Inferior parietal cortex (tissue), 1 donor: ENCODE results near the gene MUC2.

Experiments
- DNase-seq: peaks from one replicate; pipeline ENCODE4 v3.0.0-alpha.2; 2016; ENCODE audit errors: extremely low spot score

Gene MUC2

DNA sequence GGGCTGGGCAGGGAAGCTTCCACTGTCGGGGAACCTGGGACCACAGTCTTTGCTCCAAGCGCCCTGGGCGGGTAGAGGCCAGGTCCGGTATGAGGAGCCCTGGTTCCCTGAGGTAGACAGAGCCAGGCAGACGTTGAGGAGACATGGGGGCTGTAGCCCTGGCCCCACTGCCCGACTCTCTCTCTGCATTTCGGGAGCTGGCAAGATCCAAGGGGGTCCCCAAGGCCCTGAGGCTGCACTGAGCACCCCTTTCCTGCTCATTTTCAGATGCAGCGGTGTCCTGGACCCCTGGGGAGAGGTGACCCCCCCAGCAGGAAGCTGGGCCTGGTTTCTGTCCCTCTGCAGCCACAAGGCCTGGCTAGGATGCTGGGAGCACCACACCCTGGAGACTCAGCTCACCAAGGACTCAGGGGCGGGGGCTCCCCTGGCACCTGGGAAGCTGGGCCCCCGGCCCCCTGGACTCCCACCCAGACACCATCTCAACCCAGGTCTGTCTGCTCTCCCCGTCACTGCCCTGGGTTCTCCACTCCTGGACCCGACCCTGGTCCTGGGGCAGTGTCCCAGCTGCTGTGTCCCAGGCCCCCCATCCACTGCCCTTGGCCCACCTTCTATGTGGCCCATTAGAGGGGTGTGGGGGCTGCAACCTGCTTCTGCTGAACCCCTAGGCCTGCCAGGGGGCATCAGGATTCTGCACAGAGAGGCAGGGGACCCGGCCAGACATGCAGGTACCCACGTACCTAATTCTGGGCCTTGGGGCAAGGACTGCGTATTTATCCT lies 23.1 kb upstream of the MUC2 start:
- no peak for DNase-seq

DNA sequence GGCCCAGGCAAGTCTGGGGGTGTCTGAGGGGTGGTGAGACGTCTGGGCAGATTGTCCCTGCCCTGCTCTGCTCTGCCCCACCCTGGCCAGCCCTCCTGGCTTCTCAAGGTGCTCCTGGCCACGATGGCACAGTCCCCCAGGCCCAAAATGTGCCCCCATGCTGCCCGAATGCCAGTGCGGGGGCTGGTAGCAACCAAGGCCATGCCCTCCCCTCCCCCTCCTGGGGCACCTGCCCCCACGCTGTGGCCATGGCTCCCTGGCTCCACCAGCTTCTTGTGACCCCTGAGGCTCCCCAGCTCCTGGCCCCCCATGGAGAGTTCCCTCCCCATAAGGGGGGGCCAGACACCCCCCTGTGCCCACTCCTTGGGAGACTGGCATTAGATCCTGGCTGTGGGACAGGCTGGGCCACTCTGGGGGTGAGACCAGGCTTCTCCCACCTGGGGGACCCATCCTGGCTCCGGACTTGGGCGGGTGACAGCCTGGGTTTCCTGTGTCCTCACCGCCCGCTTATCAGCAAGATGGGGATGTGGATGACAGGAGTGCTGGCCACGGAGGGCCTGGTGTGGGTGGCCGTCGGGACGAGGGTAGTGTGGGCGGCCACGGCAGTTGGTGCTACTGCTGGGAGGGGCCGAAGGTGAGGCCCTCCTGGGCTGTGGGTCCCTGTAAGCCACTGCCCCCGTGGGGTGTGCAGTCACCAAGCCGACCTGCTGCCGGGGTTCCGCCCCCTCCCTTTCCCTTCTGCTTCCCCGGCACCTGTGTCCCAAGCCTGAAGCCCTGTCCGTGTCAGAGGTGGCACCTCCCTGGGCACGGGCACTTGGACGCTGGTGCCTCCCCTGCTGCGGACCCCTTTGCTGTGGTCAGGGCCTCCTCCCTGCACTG lies 22.3 kb upstream of the MUC2 start:
- no peak for DNase-seq

DNA sequence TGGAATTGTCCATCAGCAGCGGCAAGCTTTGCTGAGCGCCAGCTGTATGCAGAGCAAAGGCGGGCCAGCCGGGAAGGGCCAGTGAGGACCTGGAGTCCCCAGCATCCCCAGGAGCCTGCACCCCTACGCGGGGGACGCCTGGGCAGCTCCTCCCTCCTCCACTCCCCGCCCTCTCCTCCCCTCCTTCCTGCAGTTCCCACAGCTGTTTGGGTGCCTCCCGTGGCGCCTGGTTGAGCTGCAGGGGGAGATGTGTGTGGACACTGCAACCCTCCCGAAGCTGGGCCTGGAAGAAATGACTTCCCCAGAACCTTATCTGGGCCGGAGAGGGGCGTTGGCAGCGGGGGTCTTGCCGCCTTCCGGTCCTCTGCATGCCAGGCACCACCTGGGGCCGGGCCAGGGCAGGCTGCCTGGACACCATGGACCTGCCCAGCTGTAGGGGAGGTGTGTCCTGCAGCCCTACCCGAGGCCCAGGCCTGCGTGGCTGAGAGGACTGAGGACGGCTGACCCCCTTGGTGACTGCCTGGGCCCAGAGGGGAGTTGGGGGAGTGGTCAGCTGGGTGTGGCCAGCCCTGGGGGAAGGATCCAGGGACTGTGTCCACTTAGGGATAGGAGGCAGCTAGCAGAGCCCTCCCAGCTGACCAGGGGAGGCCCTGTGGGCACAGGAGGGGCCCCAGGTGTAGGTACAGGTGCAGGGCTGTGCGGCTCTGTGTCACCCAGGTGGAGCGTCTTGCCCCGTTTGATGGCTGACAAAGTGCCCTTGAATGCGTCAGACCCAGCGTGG lies 21.4 kb upstream of the MUC2 start:
- no peak for DNase-seq

DNA sequence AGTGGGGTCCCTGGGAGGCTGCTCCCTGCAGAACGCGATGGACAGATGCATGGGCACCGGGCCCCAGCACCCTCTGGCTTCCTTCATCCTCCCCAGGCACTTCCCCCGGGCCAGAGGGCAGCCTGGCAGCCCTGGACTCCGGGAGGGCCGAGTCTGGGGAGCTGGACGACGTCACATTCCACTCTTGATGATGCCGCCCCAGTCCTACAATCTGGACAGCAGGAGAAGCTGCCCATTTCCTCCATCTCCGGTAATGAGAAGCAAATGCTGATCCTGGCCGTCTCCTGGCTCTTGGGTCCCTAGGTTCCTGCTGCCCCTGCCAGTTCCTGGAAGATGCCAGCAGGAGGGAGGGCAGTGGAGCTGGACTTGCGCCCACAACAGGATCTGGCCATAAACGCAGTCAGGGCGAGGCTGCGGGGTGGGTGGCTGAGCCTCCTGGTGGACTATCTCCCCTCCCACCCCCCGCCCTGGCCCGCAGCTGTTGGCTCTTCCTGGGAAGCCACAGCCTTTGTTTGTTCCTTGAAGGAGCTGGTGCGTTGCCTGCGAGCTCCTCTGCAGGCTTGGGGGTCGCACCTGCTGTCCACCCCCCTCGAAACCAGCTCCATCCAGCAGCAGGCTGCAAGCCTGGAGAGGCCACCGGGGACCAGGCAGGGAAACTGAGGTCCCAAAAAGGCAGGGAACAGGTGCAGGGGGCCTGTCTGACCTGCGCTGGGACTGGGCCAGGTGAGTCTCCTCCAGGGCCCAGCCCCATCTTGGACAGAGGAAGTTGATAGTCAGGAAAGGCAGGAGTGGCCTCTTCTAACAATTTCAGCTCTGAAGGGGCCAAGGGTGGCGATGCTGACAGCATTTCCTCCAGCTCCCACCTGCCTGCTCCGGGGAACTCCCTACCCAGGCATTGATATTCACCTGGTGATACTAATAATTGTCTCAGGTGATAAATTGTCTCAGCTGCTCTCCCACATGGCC lies 20.2 kb upstream of the MUC2 start:
- DNase-seq: no peak

DNA sequence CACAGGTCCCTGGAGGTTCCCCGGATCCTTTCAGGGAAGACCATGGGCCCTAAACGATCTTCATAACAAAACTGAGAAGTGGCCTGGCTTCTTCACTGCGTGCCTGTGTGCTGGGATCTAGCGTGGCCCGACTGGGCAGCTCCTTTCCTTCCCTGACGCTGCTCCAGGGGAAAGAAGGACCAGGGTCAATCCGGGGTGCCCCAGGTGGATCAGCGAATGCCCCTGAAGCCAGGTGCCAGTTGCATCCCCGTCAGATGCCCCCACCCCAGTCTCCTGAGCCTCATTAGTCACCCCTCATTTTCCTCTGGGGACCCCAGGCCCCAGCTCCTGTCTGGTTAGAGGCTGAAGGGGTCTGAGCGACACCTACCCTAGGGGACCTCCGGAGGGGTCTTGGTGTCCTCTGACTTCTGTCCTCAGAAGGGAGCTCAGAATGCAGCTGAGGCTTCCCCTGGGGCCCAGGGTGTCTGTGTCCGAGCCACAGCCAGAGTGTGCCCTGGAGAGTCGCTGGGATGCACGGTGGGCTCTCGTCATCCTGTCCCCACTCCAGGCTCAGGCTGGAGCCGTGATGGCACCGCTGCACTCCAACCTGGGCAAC lies 19.5 kb upstream of the MUC2 start:
- no peak for DNase-seq

DNA sequence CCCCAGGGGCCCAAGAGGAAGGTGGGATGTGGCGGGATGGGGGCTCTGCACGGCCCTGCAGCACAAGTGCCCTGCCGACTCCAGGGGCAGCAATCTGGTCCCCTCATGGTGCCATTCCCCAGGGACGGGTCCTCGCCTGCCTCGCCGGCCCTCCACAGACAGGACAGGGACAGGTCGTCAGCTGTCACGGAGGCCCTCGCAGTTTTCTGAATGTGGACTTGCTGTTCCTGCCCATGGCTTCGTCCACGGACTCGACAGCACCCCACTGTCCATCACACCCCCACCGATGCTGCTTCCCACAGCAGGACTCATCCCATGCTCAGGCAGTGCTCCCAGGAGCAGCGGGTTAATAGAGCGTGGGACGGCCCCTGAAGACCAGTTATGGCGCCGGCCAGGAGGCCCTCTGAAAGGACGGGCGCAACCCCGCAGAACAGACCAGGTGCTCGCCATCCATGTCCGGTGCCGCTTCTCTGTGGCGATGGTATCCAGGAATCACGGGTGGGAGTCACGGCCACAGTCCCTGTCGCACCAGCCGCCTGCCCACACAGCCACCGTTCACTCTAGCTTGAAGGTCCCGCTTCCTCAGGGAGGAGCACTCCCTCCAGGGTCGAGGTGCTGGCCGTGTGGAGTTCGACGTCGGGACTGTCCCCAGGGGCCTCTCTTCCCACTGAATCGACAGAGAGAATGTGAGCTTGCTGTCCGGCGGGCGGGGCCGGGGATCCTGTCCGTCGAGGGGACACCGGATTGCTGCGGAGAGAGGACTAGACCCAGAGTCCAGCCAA lies 18.5 kb upstream of the MUC2 start:
- no peak for DNase-seq

DNA sequence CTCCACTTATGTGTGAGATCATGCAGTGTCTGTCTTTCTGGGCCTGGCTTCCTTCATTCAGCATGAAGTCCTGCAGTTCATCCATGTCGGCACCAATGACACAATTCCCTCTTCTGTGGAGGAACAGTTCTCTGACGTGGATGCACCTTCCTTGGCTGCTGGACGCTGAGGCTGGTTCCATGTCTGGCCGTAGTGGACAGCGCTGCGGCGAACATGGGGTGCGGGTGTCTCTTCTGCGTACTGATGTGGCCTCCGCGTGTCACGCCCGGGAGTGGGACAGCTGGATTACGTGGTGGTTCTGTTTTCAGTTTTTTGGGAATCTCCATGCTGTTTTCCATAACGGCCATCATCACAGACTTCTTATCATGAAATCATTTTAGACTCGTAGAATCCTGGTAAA lies 16.9 kb upstream of the MUC2 start:
- no peak for DNase-seq

DNA sequence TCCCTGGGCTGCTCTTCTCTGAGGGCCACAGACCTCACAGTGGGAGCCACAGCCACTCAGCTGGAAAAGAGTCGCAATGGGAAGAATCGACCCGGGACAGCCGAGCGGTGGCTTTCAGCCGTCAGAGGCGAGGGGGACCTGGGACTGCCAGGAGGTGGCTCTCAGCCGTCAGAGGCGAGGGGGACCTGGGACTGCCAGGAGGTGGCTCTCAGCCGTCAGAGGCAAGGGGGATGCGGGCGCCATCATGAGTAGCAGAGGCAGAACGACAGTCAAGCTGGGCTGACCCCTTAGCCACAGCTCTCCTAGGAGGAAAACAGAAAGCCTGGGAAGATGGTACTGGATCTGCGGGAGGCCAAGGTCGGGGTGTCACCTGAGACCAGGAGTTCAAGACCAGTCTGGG lies 14.9 kb upstream of the MUC2 start:
- no peak for DNase-seq

DNA sequence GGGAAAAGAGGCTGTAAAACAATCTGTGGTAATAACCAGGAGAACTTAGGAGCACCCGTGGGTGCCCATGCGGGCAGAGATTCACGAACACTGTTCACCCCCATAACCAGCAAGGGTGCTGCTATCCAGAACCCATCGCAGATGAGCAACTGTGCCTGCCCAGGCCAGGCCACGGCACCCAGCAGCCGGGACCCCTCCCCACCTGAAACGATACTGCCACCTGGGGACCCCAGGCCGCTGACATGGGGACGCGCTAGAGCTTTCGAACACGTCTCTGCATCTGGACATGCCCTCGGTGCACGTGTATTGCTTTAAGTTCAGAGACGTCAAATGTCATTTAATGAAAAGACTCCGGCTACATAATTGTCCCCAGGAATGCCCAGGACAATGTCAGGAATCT lies 14.3 kb upstream of the MUC2 start:
- DNase-seq: no peak

DNA sequence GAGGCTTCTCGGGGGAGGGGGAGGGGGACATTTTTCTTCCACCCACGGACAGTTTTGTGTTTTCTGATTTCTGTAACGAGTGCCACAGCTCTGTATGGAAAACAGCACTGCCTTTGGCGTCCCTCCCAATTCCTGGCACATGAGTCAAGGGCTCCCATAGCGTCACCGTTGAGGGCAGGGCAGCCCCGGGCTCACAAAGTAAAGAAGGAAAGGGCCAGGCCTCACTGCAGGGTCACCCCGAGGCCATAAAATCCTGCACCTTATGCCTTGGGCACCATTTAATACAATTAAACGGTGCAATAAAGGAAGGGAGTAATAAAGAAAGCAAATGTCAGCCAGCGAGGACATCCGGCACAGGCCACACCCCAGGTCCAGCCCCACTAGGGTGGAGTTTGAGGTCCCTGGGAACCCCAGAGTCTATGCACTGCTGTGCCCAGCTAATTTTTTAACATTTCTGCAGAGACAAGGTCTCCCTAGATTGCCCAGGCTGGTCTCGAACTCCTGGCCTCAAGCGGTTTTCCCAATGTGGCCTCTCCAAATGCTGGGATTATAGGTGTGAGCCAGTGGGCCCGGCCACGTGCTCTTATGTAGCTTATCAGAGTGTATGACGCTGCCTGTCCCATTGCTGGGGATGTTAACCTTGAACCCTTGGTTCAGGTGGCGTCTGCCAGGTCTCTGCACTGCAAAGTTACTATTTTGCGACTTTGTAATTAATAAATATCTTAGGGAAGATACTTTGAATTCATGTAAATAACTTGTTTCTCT lies 13.6 kb upstream of the MUC2 start:
- DNase-seq: no peak

DNA sequence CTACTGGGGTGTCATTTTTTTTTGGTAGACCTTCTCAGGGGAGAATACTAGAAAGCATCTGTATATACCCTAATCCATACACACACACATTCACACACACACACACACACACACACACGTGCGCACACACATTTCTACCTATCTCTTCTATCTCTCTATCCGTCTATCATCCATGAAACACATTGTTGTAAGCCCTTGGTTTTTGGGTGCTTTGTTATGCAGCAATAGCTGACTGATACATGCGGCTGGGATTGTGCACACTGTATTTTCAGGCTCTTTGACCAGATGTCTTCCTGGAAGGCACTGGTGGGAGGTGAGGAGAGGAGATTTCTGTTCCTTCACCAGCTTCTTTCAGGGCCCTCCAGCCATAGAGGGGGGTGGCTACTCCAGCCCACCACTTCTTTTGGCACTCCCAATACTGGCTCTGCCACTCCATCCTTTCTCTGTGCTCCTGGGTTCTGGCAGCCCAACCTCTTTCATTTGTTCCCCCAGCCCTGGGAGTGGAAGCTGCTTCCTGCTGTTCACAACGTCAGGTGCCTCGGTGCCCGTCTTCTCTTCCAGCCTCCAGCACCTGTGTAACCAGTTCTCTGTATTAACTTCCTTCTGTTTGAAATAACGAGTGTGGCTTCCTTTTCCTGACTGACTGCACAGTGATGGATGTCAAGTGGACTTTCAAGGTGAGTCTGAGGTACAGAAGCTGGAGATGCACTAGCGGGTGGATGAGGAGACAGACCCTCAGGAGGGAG lies 12.4 kb upstream of the MUC2 start:
- no peak for DNase-seq

DNA sequence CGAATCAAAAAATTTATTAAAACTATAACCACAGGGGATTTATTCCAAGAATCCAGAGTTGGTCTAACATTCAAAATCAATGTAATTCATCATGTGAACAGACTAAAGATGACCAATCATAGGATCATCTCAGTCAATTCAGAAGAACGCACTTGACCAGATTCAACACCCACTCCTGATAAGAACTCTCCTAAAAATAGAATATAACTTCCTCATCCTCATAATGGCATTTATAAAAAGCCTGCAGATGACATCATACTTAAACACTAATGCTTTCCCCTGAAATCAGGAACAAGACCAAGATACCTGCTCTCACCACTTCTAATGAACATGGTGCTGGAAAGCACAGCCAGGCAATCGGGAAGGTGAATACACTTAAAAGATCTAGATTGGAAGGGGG lies 10.5 kb upstream of the MUC2 start:
- no peak for DNase-seq

DNA sequence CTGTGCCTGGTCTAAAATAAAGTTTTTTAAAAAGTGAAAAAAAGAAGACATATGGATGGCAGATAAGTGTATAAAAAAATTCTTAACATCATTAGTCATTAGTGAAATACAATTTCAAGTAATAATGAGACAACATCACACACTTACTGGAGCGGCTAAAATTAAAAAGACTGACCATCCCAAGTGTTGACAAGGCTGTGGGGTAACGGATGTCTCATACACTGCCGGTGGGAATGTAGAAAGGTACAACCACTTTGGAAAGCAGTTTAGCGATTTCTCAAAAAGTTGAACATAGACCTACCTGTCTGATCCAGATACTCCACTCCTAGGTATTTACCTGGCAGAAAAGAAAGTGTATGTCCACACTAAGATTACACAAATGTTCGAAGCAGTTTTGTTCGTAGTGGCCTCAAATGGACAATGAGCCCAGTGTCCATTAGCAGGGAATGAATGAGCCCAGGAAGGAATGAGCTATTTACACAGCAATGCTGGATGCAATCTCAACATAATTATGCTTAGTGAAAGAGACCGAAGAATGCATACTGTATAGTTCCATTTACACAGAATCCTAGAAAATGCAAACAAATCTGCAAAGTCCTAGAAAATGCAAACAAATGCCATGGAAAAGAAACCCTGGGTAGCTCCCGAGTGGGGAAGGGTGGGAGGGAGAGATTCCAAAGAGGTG lies 6.7 kb upstream of the MUC2 start:
- DNase-seq: no peak

DNA sequence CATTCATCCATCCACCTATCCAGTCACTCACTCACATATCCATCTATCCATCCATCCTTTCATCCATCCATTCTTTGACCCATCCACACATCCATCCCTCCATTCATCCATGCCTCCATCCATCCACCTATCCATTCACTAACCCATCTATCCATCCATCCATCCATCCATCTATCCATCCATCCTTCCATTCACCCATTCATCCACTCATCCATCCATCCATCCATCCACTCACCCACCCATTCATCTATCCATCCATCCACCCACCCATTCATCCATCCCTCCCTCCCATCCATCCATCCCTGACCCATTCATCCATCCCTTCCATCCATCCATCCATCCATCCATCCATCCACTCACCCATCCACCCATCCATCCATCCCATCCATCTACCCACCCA lies 4.9 kb upstream of the MUC2 start:
- no peak for DNase-seq

DNA sequence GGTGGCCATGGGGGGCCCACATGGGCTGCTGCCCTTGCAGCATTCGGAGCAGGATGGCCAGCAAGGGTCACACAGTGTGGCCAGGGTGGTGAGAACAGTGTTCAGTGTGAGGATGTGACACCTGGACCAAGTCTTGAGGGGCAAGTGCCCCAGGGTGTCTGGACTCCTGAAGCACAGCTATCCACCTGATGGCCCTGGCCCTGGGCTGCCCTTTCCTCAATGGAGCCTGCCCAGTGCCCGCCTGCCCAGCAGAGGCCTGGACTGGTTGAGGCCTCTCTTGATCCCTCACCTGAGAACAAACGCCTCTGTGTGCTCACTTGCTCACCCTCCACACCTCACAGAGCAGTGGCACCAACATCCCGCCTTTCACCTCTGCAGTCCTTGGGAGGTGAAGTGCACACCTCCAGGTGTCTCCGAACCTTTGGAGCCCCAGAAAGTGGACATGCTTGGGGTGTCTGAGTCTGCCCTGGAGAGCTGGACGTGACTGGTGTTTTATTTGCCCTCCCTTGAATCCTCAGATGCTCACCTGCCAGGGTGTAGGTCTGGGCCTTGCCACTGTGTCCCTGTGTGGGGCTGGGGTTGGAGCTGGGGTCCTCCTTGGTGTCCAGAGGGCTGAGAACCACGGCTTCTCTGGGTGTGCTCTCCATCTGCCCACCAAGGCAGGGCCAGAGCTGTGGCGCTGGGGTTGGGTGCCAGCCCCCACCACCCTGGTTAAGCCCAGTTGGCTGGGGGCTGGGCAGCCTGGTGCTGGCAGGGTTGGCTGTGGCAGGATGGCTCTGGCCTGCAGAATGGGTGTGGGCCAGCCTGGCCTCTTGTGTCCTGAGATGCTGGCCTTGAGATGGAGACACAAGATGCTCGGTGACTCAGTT lies 3.8 kb upstream of the MUC2 start:
- DNase-seq: no peak

DNA sequence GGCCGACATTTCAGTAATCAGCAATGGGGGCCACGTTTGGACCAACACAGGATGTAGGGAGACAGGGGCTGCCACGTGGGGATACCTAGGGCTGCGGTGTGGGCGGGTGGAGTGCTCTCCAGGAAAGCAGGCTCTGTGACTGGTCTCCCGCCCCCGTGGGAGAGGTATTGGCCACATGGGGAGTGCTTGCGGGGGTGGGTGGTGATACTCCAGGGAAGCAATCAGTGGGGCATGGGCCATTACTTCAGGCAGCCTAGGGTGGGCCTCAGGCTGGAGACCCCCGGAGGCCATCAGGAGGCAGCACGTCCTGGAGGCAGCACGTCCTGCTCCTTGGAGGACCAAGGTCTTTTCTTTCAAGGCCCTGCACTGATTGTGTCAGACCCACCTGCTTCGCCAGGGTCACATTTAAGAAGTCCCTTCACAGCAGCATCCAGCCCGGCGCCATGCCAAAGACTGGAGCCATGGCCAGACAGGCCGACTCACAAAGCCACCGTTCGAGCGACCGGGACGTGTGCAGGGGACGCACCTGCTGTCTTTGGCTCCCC lies 3.0 kb upstream of the MUC2 start:
- no peak for DNase-seq
